CD8-positive, alpha-beta memory T cell (primary cell): ENCODE measurements around the gene HSD11B1L. TPM values are rescaled to one million over a fixed set of nuclear protein-coding genes. Genes with fewer than 3 reads are reported as not detected.
A peak's percentile ranks its signal among the peaks of the same experiment; 100 is the strongest.
"Not testable (repeated sequence)": the region's sequence is repeated elsewhere in the genome, so short reads cannot be mapped to it uniquely, and the experiment has no call there.

Experiments used
- CTCF ChIA-PET: fragments of 350-600 bp; sonication (Branson Sonifier 250); formaldehyde crosslinking; loops from one replicate; lab custom pipeline; 2021; ENCODE audit warnings: antibody characterized with exemption; lab: Charles Lee
- POLR2A ChIA-PET: fragments of 350-600 bp; sonication (Branson Sonifier 250); formaldehyde crosslinking; loops from one replicate; lab custom pipeline; 2021; ENCODE audit warnings: antibody characterized with exemption; lab: Charles Lee
- DNase-seq, 5 donors: peaks; one replicate each; pipeline versions ENCODE4 v3.0.0 to v3.0.0-alpha.2; 2020 to 2022; ENCODE audit warnings: mixed read lengths in 1 of 5
- H3K27ac ChIP-seq: one replicate; pipeline ENCODE4 v1.7.0; 2013; ENCODE audit warnings: low read depth, mild to moderate bottlenecking, low read length, moderate library complexity
- H3K27me3 ChIP-seq: 2 replicates; pipeline ENCODE4 v1.7.0; 2013; ENCODE audit warnings: low read length, mild to moderate bottlenecking; ENCODE audit not compliant: insufficient read depth, poor library complexity, severe bottlenecking
- H3K36me3 ChIP-seq: 2 replicates; pipeline ENCODE4 v1.7.0; 2013; ENCODE audit warnings: mild to moderate bottlenecking, low read length, moderate library complexity; ENCODE audit not compliant: insufficient read depth
- H3K4me1 ChIP-seq: 2 replicates; pipeline ENCODE4 v1.7.0; 2013; ENCODE audit warnings: mild to moderate bottlenecking, low read length, moderate library complexity; ENCODE audit not compliant: insufficient read depth
- H3K4me3 ChIP-seq: 2 replicates; pipeline ENCODE4 v1.7.0; 2013; ENCODE audit warnings: mild to moderate bottlenecking, low read length
- H3K9me3 ChIP-seq: 2 replicates; pipeline ENCODE4 v1.7.0; 2013; ENCODE audit warnings: mild to moderate bottlenecking, low read length
- H3K27ac Mint-ChIP-seq, 8 donors: one replicate each; pipeline ENCODE4 v1.8.0; 2020 to 2021; ENCODE audit warnings: mixed read lengths in 8 of 8, mild to moderate bottlenecking in 6 of 8, inconsistent platforms in 3 of 8, moderate library complexity in 3 of 8
- H3K27me3 Mint-ChIP-seq, 2 donors: one replicate each; pipeline ENCODE4 v1.8.0; 2020 to 2021; ENCODE audit warnings: mixed read lengths in 2 of 2, mild to moderate bottlenecking in 1 of 2, moderate library complexity in 1 of 2
- H3K36me3 Mint-ChIP-seq, 3 donors: one replicate each; pipeline ENCODE4 v1.8.0; 2020 to 2021; ENCODE audit warnings: mixed read lengths in 3 of 3, inconsistent platforms in 1 of 3, mild to moderate bottlenecking in 1 of 3
- H3K4me1 Mint-ChIP-seq, 3 donors: one replicate each; pipeline ENCODE4 v1.8.0; 2020 to 2021; ENCODE audit warnings: mixed read lengths in 3 of 3, inconsistent platforms in 1 of 3, mild to moderate bottlenecking in 1 of 3
- H3K4me3 Mint-ChIP-seq, 7 donors: one replicate each; pipeline ENCODE4 v1.8.0; 2020 to 2021; ENCODE audit warnings: mixed read lengths in 7 of 7, mild to moderate bottlenecking in 6 of 7, moderate library complexity in 4 of 7, inconsistent platforms in 2 of 7
- H3K9me3 Mint-ChIP-seq, 5 donors: one replicate each; pipeline ENCODE4 v1.8.0; 2020 to 2022; ENCODE audit warnings: mixed read lengths in 5 of 5, mild to moderate bottlenecking in 3 of 5, moderate library complexity in 2 of 5, inconsistent platforms in 1 of 5
- polyA plus RNA-seq: library from polyadenylated mRNA; unstranded; fragments of 300-500 nt; fragmentation: Illumina TruSeq; gene quantifications from one replicate; pipeline ENCODE4 v1.2.3, GENCODE V29; 2021
- total RNA-seq, 2 experiments: library from RNA; stranded (reverse); gene quantifications; one replicate each; pipeline ENCODE4 v1.2.3, GENCODE V29; 2021

The HSD11B1L gene
- total and polyA plus RNA-seq, 3 experiments from 2014 or later: 1.4 to 4.0 (median 2.3) TPM

- peaks cover 24 to 50% (median 37%) of the 10 kb centered on the region in 3 donors for H3K4me1 Mint-ChIP-seq
- peaks cover 0 to 11% (median 0%) of the 10 kb centered on the region in 3 donors for H3K36me3 Mint-ChIP-seq
- no peaks in the 10 kb centered on the region for H3K27me3 ChIP-seq
- peaks cover 27% of the 10 kb centered on the region for H3K4me1 ChIP-seq
- POLR2A ChIA-PET: interaction anchor here (0.7 kb wide), 1 partner anchor 60 kb away, joined by 8 read pairs; no protein-coding TSS in a partner anchor
- CTCF ChIA-PET: no interaction called here
- H3K36me3 ChIP-seq: no peaks in the 10 kb centered on the region
- no peaks in the 10 kb centered on the region for H3K9me3 ChIP-seq
- no peak overlapping the region for H3K27ac ChIP-seq
- H3K9me3 Mint-ChIP-seq: no peaks in the 10 kb centered on the region
- H3K27ac Mint-ChIP-seq: peak overlapping the region in 4 of 8 donors; percentile 29 to 86 (median 48)
- peak overlapping the region in 5 of 7 donors; percentile 47 to 85 (median 61) for H3K4me3 Mint-ChIP-seq
- peaks cover 0 to 2% of the 10 kb centered on the region in 2 donors for H3K27me3 Mint-ChIP-seq
- DNase-seq: no peak
- no peak overlapping the region for H3K4me3 ChIP-seq
These were observed 2.5 kb downstream of the HSD11B1L start for GRCh38 chr19:5683177-5683886.

- Mint-ChIP-seq H3K36me3 (peaks cover 0 to 8% (median 0%) of the 10 kb centered on the region in 3 donors), H3K9me3 (no peaks in the 10 kb centered on the region), H3K4me3 (peak overlapping the region in 1 of 7 donors; percentile 65), H3K27ac (peak overlapping the region in 1 of 8 donors; percentile 86), H3K4me1 (peaks cover 24 to 48% (median 31%) of the 10 kb centered on the region in 3 donors), H3K27me3 (peaks cover 0 to 2% of the 10 kb centered on the region in 2 donors)
- Histone ChIP-seq H3K4me3 (no peak overlapping the region), H3K27ac (no peak overlapping the region), H3K27me3 (no peaks in the 10 kb centered on the region), H3K36me3 (no peaks in the 10 kb centered on the region), H3K9me3 (no peaks in the 10 kb centered on the region), H3K4me1 (peaks cover 18% of the 10 kb centered on the region)
- CTCF ChIA-PET: no interaction called here
- POLR2A ChIA-PET: no interaction called here
- DNase-seq: no peak
These were observed 4.0 kb downstream of the HSD11B1L start for GRCh38 chr19:5684694-5685430.

GRCh38 chr19:5686326-5686646 is 5.5 kb downstream of the HSD11B1L start:
- Histone ChIP-seq H3K36me3 (no peaks in the 10 kb centered on the region), H3K4me1 (peaks cover 19% of the 10 kb centered on the region), H3K27ac (no peak overlapping the region), H3K9me3 (no peaks in the 10 kb centered on the region), H3K27me3 (no peaks in the 10 kb centered on the region), H3K4me3 (peak overlapping the region; percentile 56)
- H3K27ac Mint-ChIP-seq: peak overlapping the region; percentile 79 to 95 (median 88)
- H3K4me3 Mint-ChIP-seq: peak overlapping the region; percentile 80 to 95 (median 85)
- peaks cover 0 to 2% of the 10 kb centered on the region in 2 donors for H3K27me3 Mint-ChIP-seq
- ChIA-PET CTCF (interaction anchor here (0.7 to 4.7 kb wide), 4 partner anchors 30 to 218 kb away, joined by 3 to 35 read pairs (median 8); partner anchors contain the start of genes CATSPERD, LONP1, SAFB and SAFB2), POLR2A (interaction anchor here (0.8 to 2.5 kb wide), 4 partner anchors 29 to 895 kb away, joined by 3 to 15 read pairs (median 9); partner anchors contain the start of genes FEM1A, SAFB and SAFB2)
- H3K9me3 Mint-ChIP-seq: no peaks in the 10 kb centered on the region
- peaks cover 0 to 13% (median 0%) of the 10 kb centered on the region in 3 donors for H3K36me3 Mint-ChIP-seq
- H3K4me1 Mint-ChIP-seq: peaks cover 30 to 51% (median 31%) of the 10 kb centered on the region in 3 donors
- no peak for DNase-seq

- Histone ChIP-seq H3K4me3 (peak overlapping the region; percentile 56), H3K9me3 (no peaks in the 10 kb centered on the region), H3K36me3 (no peaks in the 10 kb centered on the region), H3K27ac (peak overlapping the region; percentile 54), H3K27me3 (no peaks in the 10 kb centered on the region), H3K4me1 (peaks cover 17% of the 10 kb centered on the region)
- Mint-ChIP-seq H3K36me3 (peaks cover 0 to 17% (median 0%) of the 10 kb centered on the region in 3 donors), H3K27ac (peak overlapping the region; percentile 79 to 95 (median 88)), H3K4me3 (peak overlapping the region; percentile 80 to 95 (median 85)), H3K4me1 (peaks cover 26 to 47% (median 26%) of the 10 kb centered on the region in 3 donors), H3K27me3 (peaks cover 0 to 2% of the 10 kb centered on the region in 2 donors), H3K9me3 (no peaks in the 10 kb centered on the region)
- POLR2A ChIA-PET: interaction anchor here (0.8 to 2.5 kb wide), 5 partner anchors 29 to 896 kb away, joined by 3 to 15 read pairs (median 6); partner anchors contain the start of genes FEM1A, SAFB and SAFB2
- DNase-seq: peak; percentile 87 to 95 (median 93)
- CTCF ChIA-PET: interaction anchor here (0.6 to 4.7 kb wide), 12 partner anchors 9 to 218 kb away, joined by 3 to 35 read pairs (median 4); partner anchors contain the start of genes CATSPERD, LONP1, SAFB and SAFB2
These were observed 6.0 kb downstream of the HSD11B1L start for GRCh38 chr19:5686647-5687359.

- H3K9me3 Mint-ChIP-seq: no peaks in the 10 kb centered on the region
- H3K36me3 ChIP-seq: peaks cover 4% of the 10 kb centered on the region
- H3K4me3 Mint-ChIP-seq: peak overlapping the region in 5 of 7 donors; percentile 80 to 86 (median 85)
- peaks cover 0 to 24% (median 0%) of the 10 kb centered on the region in 3 donors for H3K36me3 Mint-ChIP-seq
- H3K4me1 ChIP-seq: peaks cover 16% of the 10 kb centered on the region
- H3K27me3 ChIP-seq: no peaks in the 10 kb centered on the region
- DNase-seq: no peak
- H3K9me3 ChIP-seq: no peaks in the 10 kb centered on the region
- ChIA-PET POLR2A (interaction anchor here (0.9 to 2.5 kb wide), 4 partner anchors 28 to 68 kb away, joined by 4 to 15 read pairs (median 9); partner anchors contain the start of genes SAFB and SAFB2), CTCF (interaction anchor here (0.6 to 4.7 kb wide), 11 partner anchors 10 to 217 kb away, joined by 3 to 35 read pairs (median 4); partner anchors contain the start of genes CATSPERD, LONP1, SAFB and SAFB2)
- H3K27ac Mint-ChIP-seq: peak overlapping the region in 2 of 8 donors; percentile 74 to 79
- peak overlapping the region; percentile 56 for H3K4me3 ChIP-seq
- no peak overlapping the region for H3K27ac ChIP-seq
- H3K4me1 Mint-ChIP-seq: peaks cover 25 to 51% (median 26%) of the 10 kb centered on the region in 3 donors
- no peaks in the 10 kb centered on the region for H3K27me3 Mint-ChIP-seq
These were observed 6.8 kb downstream of the HSD11B1L start for GRCh38 chr19:5687360-5688198.

- POLR2A ChIA-PET: interaction anchor here (0.9 to 2.1 kb wide), 3 partner anchors 30 to 68 kb away, joined by 3 to 12 read pairs (median 4); no protein-coding TSS in a partner anchor
- Mint-ChIP-seq H3K4me3 (peak overlapping the region; percentile 54 to 85 (median 67)), H3K27ac (peak overlapping the region in 4 of 8 donors; percentile 49 to 77 (median 60)), H3K4me1 (peaks cover 24 to 59% (median 28%) of the 10 kb centered on the region in 3 donors), H3K36me3 (peaks cover 0 to 32% (median 0%) of the 10 kb centered on the region in 3 donors)
- H3K4me3 ChIP-seq, H3K27ac ChIP-seq, H3K9me3 ChIP-seq, DNase-seq, H3K27me3 ChIP-seq, H3K27me3 Mint-ChIP-seq, H3K9me3 Mint-ChIP-seq: not testable (repeated sequence)
- peaks cover 16% of the 10 kb centered on the region for H3K4me1 ChIP-seq
- peaks cover 11% of the 10 kb centered on the region for H3K36me3 ChIP-seq
- CTCF ChIA-PET: interaction anchor here (1.8 to 4.7 kb wide), 5 partner anchors 11 to 66 kb away, joined by 5 to 47 read pairs (median 19); partner anchors contain the start of genes CATSPERD, LONP1, SAFB and SAFB2
These were observed 7.5 kb downstream of the HSD11B1L start for GRCh38 chr19:5688262-5688881.
